DMS153 treated with DMSO at 0.1 percent for 48 hours (cell line): Measurements from ENCODE around the gene PEX5.
"Not testable (repeated sequence)": the region's sequence is repeated elsewhere in the genome, so short reads cannot be mapped to it uniquely, and the experiment has no call there.

Experiments used
- DNase-seq: peaks from one replicate; lab custom pipeline; 2025; ENCODE audit not compliant: unreplicated experiment; lab: John Stamatoyannopoulos, UW

PEX5 gene

GRCh38 chr12:7210642-7211151 lies 21.2 kb downstream of the PEX5 start:
- DNase-seq = no peak

- no peak for DNase-seq
Measured at GRCh38 chr12:7212678-7213077, 23.2 kb downstream of the PEX5 start.

- DNase-seq = not testable (repeated sequence)
Measured at GRCh38 chr12:7213745-7214144, 24.3 kb downstream of the PEX5 start.

- DNase-seq = no peak
Measured at GRCh38 chr12:7217475-7218069, 28.1 kb downstream of the PEX5 start.

GRCh38 chr12:7219599-7220243 lies 30.2 kb downstream of the PEX5 start:
- DNase-seq = peak; percentile 19

GRCh38 chr12:7221486-7221885 lies 32.0 kb downstream of the PEX5 start:
- DNase-seq = no peak

GRCh38 chr12:7229741-7230140 lies 40.3 kb downstream of the PEX5 start:
- no peak for DNase-seq

GRCh38 chr12:7241404-7242005 lies 52.0 kb downstream of the PEX5 start:
- no peak for DNase-seq

- DNase-seq = no peak
Measured at GRCh38 chr12:7242176-7243101, 53.0 kb downstream of the PEX5 start.

GRCh38 chr12:7251328-7251996 lies 62.0 kb downstream of the PEX5 start:
- DNase-seq = not testable (repeated sequence)

- DNase-seq = no peak
Measured at GRCh38 chr12:7259060-7259459, 69.6 kb downstream of the PEX5 start.
